ENCODE results near the gene FAM177B. TPM values are rescaled to one million over a fixed set of nuclear protein-coding genes. Genes with fewer than 3 reads are reported as not detected.
"Not testable (repeated sequence)": the region's sequence is repeated elsewhere in the genome, so short reads cannot be mapped to it uniquely, and the experiment has no call there.

The FAM177B gene
- total RNA-seq, 4 donors from 2014 or later, result 4.0 to 13.9 TPM; not detected in 2

- H3K27ac ChIP-seq, result peak overlapping the region; percentile 74 to 88 (median 77)
- intact Hi-C loops (cut with DNase I; ENCODE audit: low total_unique reads), result loop anchor here (10.0 kb wide), 1 partner anchor 327 kb away; no protein-coding TSS in a partner anchor
- no peaks in the 10 kb centered on the region for H3K27me3 ChIP-seq
- H3K36me3 ChIP-seq, result no peaks in the 10 kb centered on the region
- DNase-seq, result peak; percentile 37
- in situ Hi-C loops (cut with MboI; ENCODE audit: low pct_ligation_motif_present in 1 of 4, low pct_unique_long_range_greater_than_20kb in 1 of 4, low sequenced_read_pairs in 3 of 4), result no loop called here
- TF ChIP-seq, protein P1, sequence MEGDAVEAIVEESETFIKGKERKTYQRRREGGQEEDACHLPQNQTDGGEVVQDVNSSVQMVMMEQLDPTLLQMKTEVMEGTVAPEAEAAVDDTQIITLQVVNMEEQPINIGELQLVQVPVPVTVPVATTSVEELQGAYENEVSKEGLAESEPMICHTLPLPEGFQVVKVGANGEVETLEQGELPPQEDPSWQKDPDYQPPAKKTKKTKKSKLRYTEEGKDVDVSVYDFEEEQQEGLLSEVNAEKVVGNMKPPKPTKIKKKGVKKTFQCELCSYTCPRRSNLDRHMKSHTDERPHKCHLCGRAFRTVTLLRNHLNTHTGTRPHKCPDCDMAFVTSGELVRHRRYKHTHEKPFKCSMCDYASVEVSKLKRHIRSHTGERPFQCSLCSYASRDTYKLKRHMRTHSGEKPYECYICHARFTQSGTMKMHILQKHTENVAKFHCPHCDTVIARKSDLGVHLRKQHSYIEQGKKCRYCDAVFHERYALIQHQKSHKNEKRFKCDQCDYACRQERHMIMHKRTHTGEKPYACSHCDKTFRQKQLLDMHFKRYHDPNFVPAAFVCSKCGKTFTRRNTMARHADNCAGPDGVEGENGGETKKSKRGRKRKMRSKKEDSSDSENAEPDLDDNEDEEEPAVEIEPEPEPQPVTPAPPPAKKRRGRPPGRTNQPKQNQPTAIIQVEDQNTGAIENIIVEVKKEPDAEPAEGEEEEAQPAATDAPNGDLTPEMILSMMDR (IDR thresholded peaks at IDR 0.05), result no peak
- TF ChIP-seq EP300 (IDR thresholded peaks at IDR 0.05; ENCODE audit: low read depth) (peak; percentile 99), POLR2AphosphoS5 (IDR thresholded peaks at IDR 0.05) (peak; percentile 87 to 96 (median 93))
- WGBS, 2 donors (ENCODE audit: low coverage in 1 of 2), result 75 to 76% methylated on average over 6 to 10 of the region's 10 CpGs
- peaks cover 0 to 15% (median 0%) of the 10 kb centered on the region in 4 donors for H3K4me1 ChIP-seq
- H3K9me3 ChIP-seq, result no peaks in the 10 kb centered on the region
- no peak overlapping the region for H3K4me3 ChIP-seq
Measured at GRCh38 chr1:222757646-222758268, 20.8 kb downstream of the FAM177B start.

DNA sequence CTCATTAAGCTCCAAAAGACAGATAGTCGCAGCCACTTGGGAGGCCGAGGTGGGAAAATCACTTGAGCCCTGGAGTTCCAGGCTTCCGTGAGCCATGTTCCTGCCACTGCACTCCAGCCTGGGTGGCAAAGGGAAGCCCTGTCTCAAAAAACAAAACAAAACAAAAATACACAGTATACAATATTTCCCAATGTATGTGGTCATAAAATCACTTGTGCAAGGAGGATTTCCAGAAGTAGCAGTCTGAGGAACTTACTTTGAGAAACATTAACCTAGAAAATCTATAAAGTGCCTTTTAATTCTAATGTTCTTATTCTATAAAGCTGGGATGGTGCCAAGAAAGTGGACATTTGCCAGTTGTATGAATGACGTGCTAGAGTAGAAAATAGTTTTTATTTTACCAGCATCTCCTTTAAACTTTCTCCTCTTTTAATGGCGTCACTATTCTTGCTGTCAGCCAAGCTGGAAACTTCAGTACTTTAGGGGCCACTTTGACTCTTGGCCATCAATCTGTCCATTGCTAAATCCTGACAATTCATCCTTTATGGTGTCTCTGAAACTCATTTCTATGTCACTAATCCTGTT, 22.5 kb downstream of the FAM177B start:
- in situ Hi-C loops (cut with MboI; ENCODE audit: low pct_ligation_motif_present in 1 of 4, low pct_unique_long_range_greater_than_20kb in 1 of 4, low sequenced_read_pairs in 3 of 4), result no loop called here
- TF ChIP-seq EP300 (IDR thresholded peaks at IDR 0.05; ENCODE audit: low read depth) (peak; percentile 50), POLR2A (IDR thresholded peaks at IDR 0.05) (no peak)
- no peak for DNase-seq
- Histone ChIP-seq H3K36me3 (no peaks in the 10 kb centered on the region), H3K27me3 (no peaks in the 10 kb centered on the region), H3K9me3 (no peaks in the 10 kb centered on the region), H3K4me3 (no peak overlapping the region), H3K4me1 (peaks cover 0 to 15% (median 0%) of the 10 kb centered on the region in 4 donors), H3K27ac (peak overlapping the region; percentile 74 to 88 (median 77))
- intact Hi-C loops (cut with DNase I; ENCODE audit: low total_unique reads), result loop anchor here (10.0 kb wide), 1 partner anchor 325 kb away; no protein-coding TSS in a partner anchor
- WGBS, 2 donors (ENCODE audit: low coverage in 1 of 2), result 73 to 74% methylated on average over 3 to 5 of the region's 5 CpGs

DNA sequence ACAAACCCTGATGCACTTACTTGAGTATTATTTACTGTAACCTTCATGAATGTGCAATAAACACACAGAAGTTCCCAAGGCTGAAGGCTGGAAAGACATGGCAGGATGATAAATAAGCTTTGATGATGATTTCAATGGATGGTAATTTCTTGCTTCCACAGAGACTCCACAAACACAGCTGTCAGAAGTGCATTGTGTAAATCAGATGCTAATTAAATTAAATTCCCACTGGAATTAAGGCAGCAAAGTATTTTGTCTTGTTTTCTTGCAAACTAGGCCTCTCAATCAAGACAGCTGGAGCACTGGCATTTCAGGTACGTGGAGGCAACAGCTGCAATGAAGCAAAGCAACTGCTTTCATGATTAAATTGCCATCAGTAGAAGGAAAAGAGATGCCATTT, 24.1 kb downstream of the FAM177B start:
- TF ChIP-seq, protein P1 (IDR thresholded peaks at IDR 0.05), result no peak
- TF ChIP-seq POLR2AphosphoS5 (IDR thresholded peaks at IDR 0.05), result no peak
- TF ChIP-seq EP300 (IDR thresholded peaks at IDR 0.05; ENCODE audit: low read depth), result no peak
- TF ChIP-seq POLR2A (IDR thresholded peaks at IDR 0.05), result no peak
- Histone ChIP-seq H3K36me3 (no peaks in the 10 kb centered on the region), H3K27ac (no peak overlapping the region), H3K4me1 (peaks cover 0 to 15% (median 0%) of the 10 kb centered on the region in 4 donors), H3K9me3 (no peaks in the 10 kb centered on the region), H3K4me3 (no peak overlapping the region), H3K27me3 (no peaks in the 10 kb centered on the region)
- WGBS, 2 donors (ENCODE audit: low coverage in 1 of 2), result 70 to 83% methylated on average over 1 of the region's 1 CpG
- in situ Hi-C loops (cut with MboI; ENCODE audit: low pct_ligation_motif_present in 1 of 4, low pct_unique_long_range_greater_than_20kb in 1 of 4, low sequenced_read_pairs in 3 of 4) (no loop called here), intact Hi-C loops (cut with DNase I; ENCODE audit: low total_unique reads) (no loop called here)
- no peak for DNase-seq

GRCh38 chr1:222762178-222762577, 25.2 kb downstream of the FAM177B start:
- H3K4me3 ChIP-seq; H3K27ac ChIP-seq; H3K27me3 ChIP-seq; in situ Hi-C loops (cut with MboI; ENCODE audit: low pct_ligation_motif_present in 1 of 4, low pct_unique_long_range_greater_than_20kb in 1 of 4, low sequenced_read_pairs in 3 of 4); H3K9me3 ChIP-seq; DNase-seq; intact Hi-C loops (cut with DNase I; ENCODE audit: low total_unique reads); H3K36me3 ChIP-seq: not testable (repeated sequence)
- H3K4me1 ChIP-seq, result peaks cover 0 to 14% (median 0%) of the 10 kb centered on the region in 4 donors
- WGBS, 2 donors (ENCODE audit: low coverage in 1 of 2), result 50 to 100% methylated on average over 1 to 4 of the region's 4 CpGs

DNA sequence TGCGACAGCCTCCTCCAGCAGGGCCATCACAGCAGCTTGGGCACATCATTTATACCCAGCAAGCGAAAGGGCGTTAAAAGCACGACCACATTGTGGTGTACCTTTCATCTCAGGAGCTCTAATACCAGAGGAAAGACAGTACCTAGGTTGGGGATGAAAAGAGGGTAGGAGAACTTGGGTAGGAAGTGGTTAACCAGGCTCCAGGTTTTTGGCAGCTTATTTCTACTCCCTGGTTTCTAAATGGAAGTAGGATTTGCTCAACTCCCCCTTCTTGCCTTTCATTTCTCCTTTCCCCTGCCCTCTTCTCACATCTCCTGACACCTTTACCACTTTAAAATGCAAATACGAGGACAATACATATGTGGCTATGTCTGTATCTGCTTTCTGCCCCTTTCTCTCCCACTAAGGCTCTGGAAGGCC, 30.2 kb downstream of the FAM177B start:
- DNase-seq, result no peak
- H3K27me3 ChIP-seq, result no peaks in the 10 kb centered on the region
- in situ Hi-C loops (cut with MboI; ENCODE audit: low pct_ligation_motif_present in 1 of 4, low pct_unique_long_range_greater_than_20kb in 1 of 4, low sequenced_read_pairs in 3 of 4) (no loop called here), intact Hi-C loops (cut with DNase I; ENCODE audit: low total_unique reads) (no loop called here)
- H3K4me1 ChIP-seq, result no peaks in the 10 kb centered on the region
- H3K27ac ChIP-seq, result peak overlapping the region in 2 of 4 donors; percentile 45 to 69
- no peaks in the 10 kb centered on the region for H3K36me3 ChIP-seq
- no peak overlapping the region for H3K4me3 ChIP-seq
- TF ChIP-seq EP300 (IDR thresholded peaks at IDR 0.05; ENCODE audit: low read depth), result no peak
- TF ChIP-seq POLR2A (IDR thresholded peaks at IDR 0.05), result no peak
- no peak for TF ChIP-seq POLR2AphosphoS5 (IDR thresholded peaks at IDR 0.05)
- TF ChIP-seq, protein P1 (IDR thresholded peaks at IDR 0.05), result no peak
- WGBS, 2 donors (ENCODE audit: low coverage in 1 of 2), result 67 to 87% methylated on average over 5 of the region's 5 CpGs
- H3K9me3 ChIP-seq, result peaks cover 5 to 8% of the 10 kb centered on the region in 2 donors
